Measurements from ENCODE around the gene VARS2. TPM values are rescaled to one million over a fixed set of nuclear protein-coding genes. Genes with fewer than 3 reads are reported as not detected.

The VARS2 gene
- total and polyA plus RNA-seq, 2 donors (not counting 3 experiments of a cell fraction or from before 2014, with no cell fraction given) = 17.8 to 34.3 TPM

DNA sequence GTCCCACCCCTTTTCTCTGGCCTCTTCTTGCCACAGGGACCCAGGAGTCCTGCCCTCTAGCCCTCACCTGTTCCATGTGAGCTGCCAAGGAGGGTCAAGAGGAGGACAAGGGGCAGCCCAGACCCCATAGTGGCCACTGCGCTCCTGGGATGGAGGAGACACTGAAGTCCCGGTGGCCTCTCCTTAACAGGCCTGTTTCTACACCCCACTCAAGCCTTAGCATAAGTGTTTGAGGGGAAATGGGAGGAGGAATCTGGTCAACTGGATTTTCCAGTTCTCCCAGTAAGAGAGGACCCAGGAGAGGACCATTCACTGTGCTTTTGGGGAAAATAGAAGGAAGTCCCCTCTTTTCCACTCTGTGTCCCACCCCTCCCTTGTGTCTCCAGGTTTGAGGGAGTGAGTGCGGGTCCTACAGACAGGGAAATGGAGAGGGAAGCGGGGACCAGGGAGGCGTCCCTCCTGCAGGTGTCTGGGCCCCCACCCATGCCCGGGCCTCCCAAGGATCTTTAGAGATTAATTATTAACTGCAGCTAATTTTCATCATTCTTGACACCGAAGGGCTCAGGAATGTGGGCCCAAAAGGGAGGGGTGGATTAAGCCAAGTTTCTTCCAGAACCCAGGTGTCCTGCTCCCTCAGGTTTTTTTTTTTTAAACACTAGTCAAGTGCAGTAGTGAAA is 18.1 kb downstream of the VARS2 start, which contains the start of gene SFTA2:
SFTA2 (minus strand) TSS at position 202 of the 677 bp plus-strand sequence; CDS start at position 128, 74 bp downstream.
- BruUV-seq (replicated peaks) = no TSS peak
- H4K20me1 ChIP-seq (replicated peaks; ENCODE audit: control insufficient read depth, extremely low read depth, insufficient read depth, low read length) = no peaks in the 10 kb centered on the region
- FAIRE-seq = no peak
- H3K4me1 ChIP-seq (ENCODE audit: control insufficient read depth, extremely low read depth, insufficient read depth, low read length) = no peaks in the 10 kb centered on the region
- peaks cover 0 to 2% of the 10 kb centered on the region in 2 experiments for H3K27me3 ChIP-seq (ENCODE audit: control insufficient read depth in 2 of 2, insufficient read depth in 2 of 2, low read length in 2 of 2)
- TF ChIP-seq FOS (IDR thresholded peaks at IDR 0.05; ENCODE audit: borderline replicate concordance, insufficient read depth, low read length) = no peak
- no peak for TF ChIP-seq MYC (IDR thresholded peaks at IDR 0.05; ENCODE audit: low read depth, low read length)
- TF ChIP-seq CTCF (IDR thresholded peaks at IDR 0.05; ENCODE audit: extremely low read depth in 1 of 2, insufficient read depth in 1 of 2, low read depth in 1 of 2, low read length in 2 of 2) = no peak
- TF ChIP-seq GATA2 (IDR thresholded peaks at IDR 0.05; ENCODE audit: insufficient read depth, insufficient read length, low read depth, low read length) = no peak
- TF ChIP-seq, protein P1, sequence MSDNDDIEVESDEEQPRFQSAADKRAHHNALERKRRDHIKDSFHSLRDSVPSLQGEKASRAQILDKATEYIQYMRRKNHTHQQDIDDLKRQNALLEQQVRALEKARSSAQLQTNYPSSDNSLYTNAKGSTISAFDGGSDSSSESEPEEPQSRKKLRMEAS (IDR thresholded peaks at IDR 0.05; ENCODE audit: insufficient read depth, insufficient read length) = no peak
- TF ChIP-seq EZH2 (IDR thresholded peaks at IDR 0.05; ENCODE audit: borderline replicate concordance, low read depth, low read length, severe bottlenecking) = no peak
- TF ChIP-seq POLR2AphosphoS5 (IDR thresholded peaks at IDR 0.05; ENCODE audit: insufficient read depth, low read depth, low read length) = no peak
- TF ChIP-seq POLR2A (IDR thresholded peaks at IDR 0.05; ENCODE audit: low read depth, low read length) = no peak
- TF ChIP-seq JUN (IDR thresholded peaks at IDR 0.05; ENCODE audit: borderline replicate concordance, insufficient read depth, insufficient read length, low read depth) = no peak
- H2AFZ ChIP-seq (ENCODE audit: low read depth, low read length) = no peak within 1 kb of the TSS
- no peaks in the 10 kb centered on the region for H3K79me2 ChIP-seq (ENCODE audit: control insufficient read depth, insufficient read depth, low read length)
- no peak for DNase-seq (ENCODE audit: low read depth, low spot score)
- H3K9me3 ChIP-seq (replicated peaks; ENCODE audit: control insufficient read depth, insufficient read depth, low read length) = no peaks in the 10 kb centered on the region
- no peaks in the 10 kb centered on the region for H3K9me1 ChIP-seq (replicated peaks; ENCODE audit: control insufficient read depth, extremely low read depth, insufficient read depth, low read length)
- dilution Hi-C loops (cut with MboI; ENCODE audit: extremely low pct_ligation_motif_present, low sequenced_read_pairs) = no loop called here
- H3K4me2 ChIP-seq (ENCODE audit: insufficient read depth, low read length) = no peak within 1 kb of the TSS
- intact Hi-C loops (cut with micrococcal nuclease) = no loop called here
- H3K36me3 ChIP-seq (ENCODE audit: control insufficient read depth in 2 of 2, extremely low read depth in 1 of 2, insufficient read depth in 2 of 2, low read length in 2 of 2) = no peaks in the 10 kb centered on the region
- H3K9ac ChIP-seq (replicated peaks; ENCODE audit: extremely low read depth, insufficient read depth, low read length) = no peak within 1 kb of the TSS
- no peak within 1 kb of the TSS for H3K4me3 ChIP-seq (replicated peaks in 1 of 3; ENCODE audit: insufficient read depth in 1 of 3, low read depth in 1 of 3, low read length in 3 of 3)
- ChIA-PET CTCF (interaction anchor here (1.0 to 1.7 kb wide), 5 partner anchors 8 to 155 kb away, joined by 3 to 5 read pairs (median 4); partner anchors contain the start of gene MUCL3), POLR2A (no interaction called here)
- no peak within 1 kb of the TSS for H3K27ac ChIP-seq (ENCODE audit: insufficient read depth, low read depth, low read length)
